Upper lobe of left lung (tissue), 4 donors: ENCODE measurements around the gene MAN2A1.

Source experiments
- CTCF ChIP-seq, 6 experiments: fragments of 450-650 bp in 4 of 6; fragments of 200-600 bp in 2 of 6; sonication (generic) in 2 of 6; IDR thresholded peaks; one replicate each; pipeline ENCODE4 v1.5.1; 2016 to 2019; ENCODE audit warnings: antibody characterized with exemption in 6 of 6
- EP300 ChIP-seq, 4 donors: sonication (generic); formaldehyde crosslinking; IDR thresholded peaks; one replicate each; pipeline ENCODE4 v1.5.1; 2017; ENCODE audit warnings: antibody characterized with exemption in 4 of 4, control low read depth in 2 of 4
- POLR2A ChIP-seq, 4 donors: fragments of 450-650 bp; IDR thresholded peaks; one replicate each; pipeline ENCODE4 v1.5.1; 2016 to 2017; ENCODE audit warnings: antibody characterized with exemption in 4 of 4, mild to moderate bottlenecking in 2 of 4
- POLR2AphosphoS5 ChIP-seq, 2 donors: sonication (generic); formaldehyde crosslinking; IDR thresholded peaks; one replicate each; pipeline ENCODE4 v1.5.1; 2017; ENCODE audit warnings: antibody characterized with exemption in 2 of 2

GRCh38 chr5:109711673-109712072 is 21.9 kb downstream of the MAN2A1 start:
- TF ChIP-seq CTCF (IDR thresholded peaks at IDR 0.05) (no peak), POLR2AphosphoS5 (IDR thresholded peaks at IDR 0.05) (no peak), POLR2A (IDR thresholded peaks at IDR 0.05) (no peak), EP300 (IDR thresholded peaks at IDR 0.05) (no peak)
